GM18505 (cell line): ENCODE results near the gene NMRK1.

Experiments
- ATAC-seq: cut with Tn5 transposase; IDR thresholded peaks from one replicate; pipeline ENCODE4 v1.9.1; 2021; ENCODE audit not compliant: unreplicated experiment
- POLR2A ChIP-seq: IDR thresholded peaks from 4 replicates; pipeline ENCODE4 v1.6.1; 2011; ENCODE audit warnings: borderline replicate concordance; ENCODE audit not compliant: insufficient read depth, insufficient read length; ENCODE audit errors: extremely low read depth

NMRK1 gene

DNA sequence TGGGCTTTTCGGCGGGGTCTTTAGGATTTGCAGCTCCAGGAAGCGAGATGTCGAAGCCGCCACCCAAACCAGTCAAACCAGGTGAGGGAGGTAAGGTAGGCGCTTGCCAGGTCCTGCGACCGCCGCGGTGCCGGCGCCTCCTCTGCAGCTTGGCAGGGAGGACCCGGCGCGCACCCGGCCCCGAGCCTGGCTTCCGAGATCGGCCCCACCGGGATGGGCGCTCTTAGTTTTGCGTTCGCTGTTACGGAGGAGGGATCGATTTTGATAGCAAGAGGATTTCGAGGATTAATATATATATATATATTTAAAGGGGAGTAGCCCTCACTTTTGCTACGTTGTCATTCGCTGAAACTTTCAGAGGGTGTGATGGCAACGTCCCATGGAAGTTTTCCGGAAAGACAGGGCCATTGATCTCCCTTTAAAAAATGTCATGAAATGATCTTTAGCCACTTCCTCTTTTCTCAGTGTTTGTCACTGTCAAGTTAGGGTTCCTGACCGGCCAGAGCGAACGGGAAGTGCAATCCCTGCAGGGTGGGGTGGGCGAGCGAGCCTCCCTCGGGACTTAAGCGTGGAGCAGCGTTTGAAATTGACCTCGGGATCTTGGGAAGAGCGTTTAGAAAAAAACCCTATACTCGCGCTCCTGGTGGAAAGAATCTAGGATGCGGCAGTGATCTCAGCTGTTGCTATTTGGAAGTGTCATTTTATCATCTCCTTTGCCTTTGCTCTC is 854 bp upstream of the NMRK1 start:
- ATAC-seq: peak; percentile 32
- TF ChIP-seq POLR2A: no peak

DNA sequence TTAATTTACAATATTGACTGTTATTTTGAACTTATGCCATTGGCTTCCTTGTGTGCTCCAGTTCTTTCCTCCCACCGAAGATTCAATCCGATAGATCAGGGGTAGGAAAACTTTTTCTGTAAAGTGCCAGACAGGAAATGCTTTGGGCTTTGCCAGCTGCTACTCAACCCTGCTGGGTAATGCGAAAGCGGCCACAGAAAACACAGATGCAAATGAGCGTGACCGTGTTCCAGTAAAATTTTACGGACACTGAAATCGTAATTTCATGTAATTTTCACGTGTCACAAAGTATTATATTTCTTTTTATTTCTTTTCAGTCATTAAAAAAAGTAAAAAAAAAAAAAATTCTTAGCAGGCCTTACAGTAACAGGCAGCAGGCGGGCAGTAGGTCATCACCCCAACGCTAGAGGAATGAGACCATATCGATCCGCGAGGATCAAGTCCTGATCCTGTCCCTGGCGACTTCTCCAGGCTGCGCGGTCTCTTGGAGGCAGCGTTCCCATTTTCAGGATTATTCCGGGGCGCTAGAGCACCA is 599 bp downstream of the NMRK1 start:
- peak; percentile 39 for TF ChIP-seq POLR2A
- peak; percentile 18 for ATAC-seq

DNA sequence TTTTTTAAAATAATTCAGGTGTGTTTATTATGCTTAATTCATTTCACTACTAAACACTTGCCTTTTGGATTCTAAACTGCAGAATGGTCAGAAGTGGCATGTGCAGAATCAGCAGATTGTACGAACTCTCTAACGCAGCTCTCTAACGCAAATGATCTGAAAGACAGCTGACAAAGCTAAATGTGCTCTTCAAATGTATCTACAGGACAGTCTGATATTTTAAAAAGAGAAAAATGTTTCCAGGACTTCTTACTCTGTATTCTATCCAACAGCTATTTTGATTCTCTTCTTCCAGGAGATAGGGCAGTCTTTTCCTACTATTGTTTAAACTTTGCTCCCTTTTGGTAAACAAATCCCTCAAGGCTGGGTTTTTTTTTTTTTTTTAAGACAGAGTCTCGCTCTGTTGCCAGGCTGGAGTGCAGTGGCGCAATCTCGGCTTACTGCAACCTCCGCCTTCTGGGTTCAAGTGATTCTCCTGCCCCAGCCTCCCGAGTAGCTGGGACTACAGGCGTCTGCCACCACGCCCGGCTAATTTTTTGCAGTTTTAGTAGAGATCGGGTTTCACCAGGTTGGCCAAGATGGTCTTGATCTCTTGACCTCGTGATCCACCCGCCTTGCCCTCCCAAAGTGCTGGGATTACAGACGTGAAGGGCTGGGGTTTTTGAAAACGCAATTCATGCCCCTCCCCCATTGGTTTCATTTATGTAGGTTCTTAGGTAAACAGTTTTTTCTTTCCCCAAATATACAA is 1.2 kb downstream of the NMRK1 start:
- no peak for TF ChIP-seq POLR2A
- ATAC-seq: no peak

GRCh38 chr9:75085640-75086039 is 2.3 kb downstream of the NMRK1 start:
- ATAC-seq: no peak
- TF ChIP-seq POLR2A: no peak

DNA sequence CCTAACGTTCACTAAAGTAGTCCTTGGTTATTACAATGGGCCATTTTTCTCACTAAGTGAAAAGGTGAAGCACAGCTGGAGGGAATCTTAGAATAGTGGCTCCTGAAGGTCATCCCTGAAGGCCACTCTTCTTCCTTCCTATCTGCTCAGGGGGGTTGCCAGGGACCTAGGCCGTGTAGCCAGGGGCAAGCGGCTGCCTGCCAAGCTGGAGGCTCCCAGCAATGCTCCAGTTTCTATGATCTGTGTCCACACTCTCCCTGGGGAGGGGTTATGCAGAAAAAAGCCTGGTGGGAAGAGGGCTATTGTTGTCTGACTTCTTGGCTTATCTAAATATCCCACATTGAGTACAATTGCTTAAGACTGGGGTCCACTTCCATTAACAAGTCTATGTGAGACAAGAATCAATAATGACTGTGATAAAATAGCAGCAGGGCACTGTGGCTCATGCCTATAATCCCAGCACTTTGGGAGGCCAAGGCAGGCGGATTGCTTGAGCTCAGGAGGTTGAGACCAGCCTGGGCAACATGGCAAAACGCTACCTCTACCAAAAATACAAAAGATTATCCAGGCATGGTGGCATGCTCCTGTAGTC is 3.8 kb downstream of the NMRK1 start:
- TF ChIP-seq POLR2A: no peak
- no peak for ATAC-seq

GRCh38 chr9:75083188-75083970 is 4.6 kb downstream of the NMRK1 start:
- no peak for TF ChIP-seq POLR2A
- ATAC-seq: no peak

- ATAC-seq: no peak
- no peak for TF ChIP-seq POLR2A
These were observed 6.3 kb downstream of the NMRK1 start for GRCh38 chr9:75081632-75082031.

GRCh38 chr9:75072895-75073294 is 15.1 kb downstream of the NMRK1 start:
- TF ChIP-seq POLR2A: no peak
- no peak for ATAC-seq

- TF ChIP-seq POLR2A: no peak
- peak; percentile 72 for ATAC-seq
These were observed 16.3 kb downstream of the NMRK1 start for GRCh38 chr9:75071530-75072122.

DNA sequence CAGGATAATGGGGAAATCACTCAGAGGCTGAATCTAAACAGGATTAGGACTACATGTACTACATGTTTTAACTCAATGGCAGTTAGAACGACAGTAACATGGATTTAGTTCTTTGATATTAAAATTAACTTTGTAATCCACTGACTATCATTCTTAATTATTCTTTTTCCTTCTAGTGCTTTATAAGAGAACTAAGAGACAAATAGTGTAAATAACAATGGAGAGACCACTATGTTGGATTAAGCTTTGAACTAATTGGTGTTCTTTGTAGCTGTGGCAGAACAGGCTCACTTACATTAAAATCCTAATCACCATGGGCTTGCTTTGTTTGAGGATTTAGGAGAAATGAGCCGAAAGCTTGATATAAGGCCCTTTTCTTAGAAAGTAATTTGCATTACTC is 18.8 kb downstream of the NMRK1 start:
- no peak for ATAC-seq
- TF ChIP-seq POLR2A: no peak

GRCh38 chr9:75067894-75068293 is 20.1 kb downstream of the NMRK1 start:
- no peak for TF ChIP-seq POLR2A
- ATAC-seq: no peak

DNA sequence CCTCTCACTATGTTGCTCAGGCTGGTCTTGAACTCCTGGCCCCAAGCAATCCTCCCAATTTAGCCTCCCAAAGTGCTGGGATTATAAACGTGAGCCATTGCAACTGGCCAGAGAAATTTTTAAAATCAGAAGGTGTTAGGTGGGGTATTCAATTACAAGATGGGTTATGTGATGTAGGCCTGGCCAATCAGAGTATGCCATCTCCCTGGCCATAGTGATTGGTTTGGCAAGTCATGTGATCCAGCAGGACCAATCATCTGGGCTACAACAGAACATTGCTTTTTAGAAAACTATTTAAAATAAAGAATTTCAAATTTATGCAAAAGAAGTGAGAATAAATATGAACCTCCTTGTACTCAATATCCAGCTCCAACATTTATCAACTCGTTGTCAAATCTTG is 22.4 kb downstream of the NMRK1 start:
- TF ChIP-seq POLR2A: no peak
- no peak for ATAC-seq
